ENCODE measurements around the gene PLCH1.

DNA sequence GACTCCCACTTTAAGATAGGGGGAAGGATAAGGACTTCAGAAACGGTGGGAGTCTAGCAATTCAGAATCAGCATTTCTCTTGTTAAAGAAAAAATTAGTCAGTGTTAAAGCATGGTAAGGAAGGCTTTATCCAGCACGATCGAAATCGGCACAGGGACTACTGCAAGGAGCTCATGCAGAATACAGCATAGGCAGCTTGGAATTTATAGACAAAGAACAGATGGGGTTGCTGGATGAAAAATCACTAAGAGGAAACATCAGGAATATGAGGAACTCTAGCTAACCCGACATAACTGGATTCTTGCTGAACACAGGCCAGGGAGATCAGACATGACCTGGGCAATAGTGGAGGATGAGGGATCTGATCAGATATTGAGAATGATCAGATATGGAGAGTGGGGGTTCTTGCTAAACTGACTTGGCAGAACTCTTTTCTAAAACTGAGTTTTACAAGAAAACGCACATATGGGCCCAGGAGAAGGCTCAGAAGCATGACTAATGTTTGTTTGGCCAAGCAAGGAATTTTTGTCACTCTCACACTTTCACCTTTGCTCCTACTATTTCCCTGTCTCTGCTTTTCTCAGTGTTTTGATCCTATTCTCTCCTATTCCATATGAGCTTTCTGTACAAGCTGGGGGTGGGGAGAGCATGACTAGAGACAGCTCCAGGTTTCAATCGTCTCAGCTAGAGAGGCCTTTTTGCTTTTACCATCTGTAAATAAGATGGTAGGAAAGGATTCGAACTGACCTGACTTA lies 3.9 kb upstream of the PLCH1 start:
- TF ChIP-seq CTCF (conservative IDR thresholded peaks at IDR 0.05) (no peak), EZH2 (IDR thresholded peaks at IDR 0.05; ENCODE audit: low read depth) (no peak)
